Measurements from ENCODE around the gene GBA2. TPM values are rescaled to one million over a fixed set of nuclear protein-coding genes. Genes with fewer than 3 reads are reported as not detected.

GBA2 gene
- total and polyA plus RNA-seq, 2 experiments from 2014 or later = 32.1 to 80.1 TPM

DNA sequence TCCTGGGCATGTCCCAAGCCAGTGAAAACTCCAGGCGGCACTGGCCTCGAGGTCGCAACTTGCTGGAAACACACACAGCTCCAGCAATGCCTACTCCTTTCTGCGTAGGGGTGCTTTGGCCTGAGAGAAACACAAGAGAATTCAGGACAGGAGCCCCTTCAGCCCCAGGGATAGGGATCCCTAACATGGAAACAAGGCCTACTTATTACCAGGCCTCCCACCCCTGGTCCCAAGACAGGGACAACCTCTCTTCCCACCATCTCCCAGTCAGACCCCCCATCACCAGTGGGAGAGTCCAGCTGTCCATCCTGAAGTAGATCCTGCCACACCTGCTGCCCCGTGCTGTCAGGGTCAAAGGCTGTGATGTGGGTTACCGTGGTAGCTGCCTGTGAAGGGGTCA, 8.8 kb downstream of the GBA2 start:
- H2AFZ ChIP-seq = no peak overlapping the region
- no peaks in the 10 kb centered on the region for H3K4me1 ChIP-seq (ENCODE audit: insufficient read depth)
- no peak overlapping the region for H3K4me2 ChIP-seq
- Mint-ChIP-seq H3K36me3 (ENCODE audit: low read depth) (peaks cover 92% of the 10 kb centered on the region), H3K4me3 (no peak overlapping the region), H3K27ac (no peak overlapping the region), H3K27me3 (ENCODE audit: insufficient read depth, low read depth, poor library complexity) (peaks cover 3% of the 10 kb centered on the region), H3K9me3 (no peaks in the 10 kb centered on the region; the same call in 2 of the 3 replicates), H3K4me1 (no peaks in the 10 kb centered on the region; the same call in 2 of the 3 replicates)
- H3K27me3 ChIP-seq (ENCODE audit: insufficient read depth) = no peaks in the 10 kb centered on the region
- no peaks in the 10 kb centered on the region for H3K9me2 ChIP-seq (ENCODE audit: insufficient read depth)
- H3F3A ChIP-seq (replicated peaks; ENCODE audit: low read depth) = peaks cover 6% of the 10 kb centered on the region; the same call in 1 of the 2 replicates
- no peak overlapping the region for H3K4me3 ChIP-seq
- H4K20me1 ChIP-seq (replicated peaks; ENCODE audit: insufficient read depth) = peaks cover 14% of the 10 kb centered on the region
- no peak overlapping the region for H3K27ac ChIP-seq (ENCODE audit: low read depth)
- TF ChIP-seq EZH2phosphoT487 (IDR thresholded peaks at IDR 0.05; ENCODE audit: unreplicated experiment) (no peak), CREB1 (CRISPR knock-in tag; IDR thresholded peaks at IDR 0.05; ENCODE audit: low read depth) (no peak), POLR2AphosphoS5 (IDR thresholded peaks at IDR 0.05; ENCODE audit: low read depth) (no peak; the same call in 1 of the 2 replicates), ZNF462 (CRISPR knock-in tag; IDR thresholded peaks at IDR 0.05) (no peak), NANOG (IDR thresholded peaks at IDR 0.05; ENCODE audit: borderline replicate concordance) (no peak), ZNF331 (CRISPR knock-in tag; IDR thresholded peaks at IDR 0.05; ENCODE audit: low read depth) (no peak), JUNB (IDR thresholded peaks at IDR 0.05; ENCODE audit: unreplicated experiment) (no peak), EZH2 (IDR thresholded peaks at IDR 0.05; ENCODE audit: low read depth, unreplicated experiment) (no peak), STAT1 (IDR thresholded peaks at IDR 0.05; ENCODE audit: unreplicated experiment) (no peak), ZNF114 (CRISPR knock-in tag; IDR thresholded peaks at IDR 0.05) (no peak)
- TF ChIP-seq, protein P1, sequence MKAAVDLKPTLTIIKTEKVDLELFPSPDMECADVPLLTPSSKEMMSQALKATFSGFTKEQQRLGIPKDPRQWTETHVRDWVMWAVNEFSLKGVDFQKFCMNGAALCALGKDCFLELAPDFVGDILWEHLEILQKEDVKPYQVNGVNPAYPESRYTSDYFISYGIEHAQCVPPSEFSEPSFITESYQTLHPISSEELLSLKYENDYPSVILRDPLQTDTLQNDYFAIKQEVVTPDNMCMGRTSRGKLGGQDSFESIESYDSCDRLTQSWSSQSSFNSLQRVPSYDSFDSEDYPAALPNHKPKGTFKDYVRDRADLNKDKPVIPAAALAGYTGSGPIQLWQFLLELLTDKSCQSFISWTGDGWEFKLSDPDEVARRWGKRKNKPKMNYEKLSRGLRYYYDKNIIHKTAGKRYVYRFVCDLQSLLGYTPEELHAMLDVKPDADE (IDR thresholded peaks at IDR 0.05) = no peak
- TF ChIP-seq, protein P2, sequence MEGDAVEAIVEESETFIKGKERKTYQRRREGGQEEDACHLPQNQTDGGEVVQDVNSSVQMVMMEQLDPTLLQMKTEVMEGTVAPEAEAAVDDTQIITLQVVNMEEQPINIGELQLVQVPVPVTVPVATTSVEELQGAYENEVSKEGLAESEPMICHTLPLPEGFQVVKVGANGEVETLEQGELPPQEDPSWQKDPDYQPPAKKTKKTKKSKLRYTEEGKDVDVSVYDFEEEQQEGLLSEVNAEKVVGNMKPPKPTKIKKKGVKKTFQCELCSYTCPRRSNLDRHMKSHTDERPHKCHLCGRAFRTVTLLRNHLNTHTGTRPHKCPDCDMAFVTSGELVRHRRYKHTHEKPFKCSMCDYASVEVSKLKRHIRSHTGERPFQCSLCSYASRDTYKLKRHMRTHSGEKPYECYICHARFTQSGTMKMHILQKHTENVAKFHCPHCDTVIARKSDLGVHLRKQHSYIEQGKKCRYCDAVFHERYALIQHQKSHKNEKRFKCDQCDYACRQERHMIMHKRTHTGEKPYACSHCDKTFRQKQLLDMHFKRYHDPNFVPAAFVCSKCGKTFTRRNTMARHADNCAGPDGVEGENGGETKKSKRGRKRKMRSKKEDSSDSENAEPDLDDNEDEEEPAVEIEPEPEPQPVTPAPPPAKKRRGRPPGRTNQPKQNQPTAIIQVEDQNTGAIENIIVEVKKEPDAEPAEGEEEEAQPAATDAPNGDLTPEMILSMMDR (conservative IDR thresholded peaks at IDR 0.05; ENCODE audit: low read depth in 2 of 2) = no peak
- TF ChIP-seq, protein P3, sequence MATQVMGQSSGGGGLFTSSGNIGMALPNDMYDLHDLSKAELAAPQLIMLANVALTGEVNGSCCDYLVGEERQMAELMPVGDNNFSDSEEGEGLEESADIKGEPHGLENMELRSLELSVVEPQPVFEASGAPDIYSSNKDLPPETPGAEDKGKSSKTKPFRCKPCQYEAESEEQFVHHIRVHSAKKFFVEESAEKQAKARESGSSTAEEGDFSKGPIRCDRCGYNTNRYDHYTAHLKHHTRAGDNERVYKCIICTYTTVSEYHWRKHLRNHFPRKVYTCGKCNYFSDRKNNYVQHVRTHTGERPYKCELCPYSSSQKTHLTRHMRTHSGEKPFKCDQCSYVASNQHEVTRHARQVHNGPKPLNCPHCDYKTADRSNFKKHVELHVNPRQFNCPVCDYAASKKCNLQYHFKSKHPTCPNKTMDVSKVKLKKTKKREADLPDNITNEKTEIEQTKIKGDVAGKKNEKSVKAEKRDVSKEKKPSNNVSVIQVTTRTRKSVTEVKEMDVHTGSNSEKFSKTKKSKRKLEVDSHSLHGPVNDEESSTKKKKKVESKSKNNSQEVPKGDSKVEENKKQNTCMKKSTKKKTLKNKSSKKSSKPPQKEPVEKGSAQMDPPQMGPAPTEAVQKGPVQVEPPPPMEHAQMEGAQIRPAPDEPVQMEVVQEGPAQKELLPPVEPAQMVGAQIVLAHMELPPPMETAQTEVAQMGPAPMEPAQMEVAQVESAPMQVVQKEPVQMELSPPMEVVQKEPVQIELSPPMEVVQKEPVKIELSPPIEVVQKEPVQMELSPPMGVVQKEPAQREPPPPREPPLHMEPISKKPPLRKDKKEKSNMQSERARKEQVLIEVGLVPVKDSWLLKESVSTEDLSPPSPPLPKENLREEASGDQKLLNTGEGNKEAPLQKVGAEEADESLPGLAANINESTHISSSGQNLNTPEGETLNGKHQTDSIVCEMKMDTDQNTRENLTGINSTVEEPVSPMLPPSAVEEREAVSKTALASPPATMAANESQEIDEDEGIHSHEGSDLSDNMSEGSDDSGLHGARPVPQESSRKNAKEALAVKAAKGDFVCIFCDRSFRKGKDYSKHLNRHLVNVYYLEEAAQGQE (IDR thresholded peaks at IDR 0.05; ENCODE audit: unreplicated experiment) = no peak
- peaks cover 45% of the 10 kb centered on the region for H3K36me3 ChIP-seq (ENCODE audit: insufficient read depth)
- H3K79me2 ChIP-seq (replicated peaks; ENCODE audit: insufficient read depth) = peaks cover 6% of the 10 kb centered on the region
- ATAC-seq = no peak
- no peak for DNase-seq (ENCODE audit: low spot score)

Data from GM23338 (cell line).